Right ventricle myocardium inferior (tissue), 1 donor: ENCODE measurements around the gene HIGD2B. TPM values are rescaled to one million over a fixed set of nuclear protein-coding genes. Genes with fewer than 3 reads are reported as not detected.
A peak's percentile ranks its signal among the peaks of the same experiment; 100 is the strongest.
"Not testable (repeated sequence)": the region's sequence is repeated elsewhere in the genome, so short reads cannot be mapped to it uniquely, and the experiment has no call there.

Source experiments
- ATAC-seq: fragments of 200-7000 bp; cut with Tn5 transposase; one replicate; pipeline ENCODE4 v1.9.1; 2020; ENCODE audit warnings: mild to moderate bottlenecking, moderate library complexity
- DNase-seq: peaks from one replicate; pipeline ENCODE4 v3.0.0; 2021; ENCODE audit errors: missing footprints
- intact Hi-C: fragments of 100-400 bp; cut with DNase I; formaldehyde crosslinking; loops from one replicate; pipeline ENCODE4 v1.11.0; 2022
- total RNA-seq: library from RNA; stranded (reverse); fragmentation: NEBNext Ultra II Directional; extraction: Animal tissue kit (Norgen Biotek cat#: 25700); gene quantifications from one replicate; pipeline ENCODE4 v1.2.1, GENCODE V29; 2021
- donor health status: DM: no; HTN: yes; CAD: no; lungs with severe emphysema.

The HIGD2B gene
- total RNA-seq, 1 donor from 2014 or later: not detected

GRCh38 chr15:72685301-72685924 is 569 bp downstream of the HIGD2B start:
- ATAC-seq (peak; percentile 4), DNase-seq (no peak)
- intact Hi-C loops: no loop called here

DNA sequence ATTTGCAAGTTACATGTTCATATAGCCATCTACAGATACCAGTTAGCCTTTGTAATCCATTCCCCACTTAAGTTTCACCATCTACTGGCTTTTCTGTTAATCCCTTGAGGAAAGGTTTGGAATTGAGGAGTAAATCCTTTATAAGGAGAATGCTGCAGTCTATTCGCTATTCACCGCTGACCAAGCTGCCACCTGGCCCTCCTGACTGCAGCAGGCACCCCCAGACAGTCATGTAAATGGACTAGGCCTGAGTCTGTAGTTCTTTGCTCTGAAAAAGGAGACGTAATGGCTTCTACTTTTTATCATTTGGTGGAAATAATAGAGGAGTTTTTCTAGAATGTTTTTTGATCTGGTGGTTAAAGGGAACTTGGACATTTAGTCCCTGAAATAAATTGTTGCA is 3.2 kb downstream of the HIGD2B start:
- DNase-seq (no peak), ATAC-seq (no peak)
- intact Hi-C loops: no loop called here

GRCh38 chr15:72680931-72681330 is 5.1 kb downstream of the HIGD2B start:
- ATAC-seq (no peak), DNase-seq (no peak)
- intact Hi-C loops: no loop called here

- intact Hi-C loops: loop anchor here (10.0 kb wide), 1 partner anchor 72 kb away; no protein-coding TSS in a partner anchor
- ATAC-seq (no peak), DNase-seq (no peak)
Measured at GRCh38 chr15:72676838-72677237, 9.1 kb downstream of the HIGD2B start.

DNA sequence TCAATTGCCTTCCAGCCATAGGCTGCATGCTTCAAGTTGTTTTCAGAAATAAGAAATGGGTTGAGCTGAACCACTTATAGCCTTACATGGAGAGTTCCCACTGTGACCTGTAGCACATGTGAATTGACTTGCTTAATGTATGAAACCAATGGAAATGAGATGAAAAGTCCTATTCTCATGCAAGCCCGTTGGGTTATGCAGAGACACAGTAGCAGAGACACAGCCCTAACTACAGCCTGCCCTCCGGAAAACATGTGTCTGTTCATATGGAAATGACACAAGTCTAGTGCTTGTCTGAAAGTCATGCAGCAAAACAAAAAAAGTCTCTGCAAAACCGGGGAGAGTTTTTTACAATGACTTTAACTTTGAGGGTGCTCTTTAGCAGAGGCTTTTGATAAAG is 14.5 kb downstream of the HIGD2B start:
- intact Hi-C loops: loop anchor here (10.0 kb wide), 1 partner anchor 67 kb away; no protein-coding TSS in a partner anchor
- DNase-seq (no peak), ATAC-seq (no peak)

- DNase-seq: peak; percentile 91
- intact Hi-C loops: loop anchor here (10.0 kb wide), 1 partner anchor 66 kb away; no protein-coding TSS in a partner anchor
- ATAC-seq: peak; percentile 97
Measured at GRCh38 chr15:72670656-72671352, 15.2 kb downstream of the HIGD2B start.

DNA sequence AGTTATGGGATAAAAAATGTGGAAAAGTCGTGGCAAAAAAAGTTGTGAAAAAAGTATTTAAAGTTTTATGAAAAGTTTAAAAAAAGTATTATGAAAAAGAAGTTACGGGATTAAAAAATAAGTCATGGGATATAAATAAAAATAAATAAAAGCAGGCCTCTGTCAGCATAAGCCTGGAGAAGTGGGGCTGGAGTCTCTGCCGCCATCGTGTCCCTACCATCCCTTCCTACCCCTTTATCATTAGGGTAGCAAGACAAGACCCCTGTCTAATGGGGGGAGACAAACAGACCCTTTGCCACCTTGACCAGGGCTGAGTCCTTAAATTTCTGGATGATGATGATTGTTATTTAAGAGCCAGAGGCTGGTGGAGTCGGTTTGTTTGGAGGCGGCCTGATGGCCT is 16.2 kb downstream of the HIGD2B start:
- intact Hi-C loops: loop anchor here (10.0 kb wide), 1 partner anchor 65 kb away; no protein-coding TSS in a partner anchor
- ATAC-seq, DNase-seq: not testable (repeated sequence)

- ATAC-seq, intact Hi-C loops, DNase-seq: not testable (repeated sequence)
Measured at GRCh38 chr15:72665706-72666105, 20.3 kb downstream of the HIGD2B start.

GRCh38 chr15:72663931-72664330 is 22.1 kb downstream of the HIGD2B start:
- ATAC-seq, DNase-seq, intact Hi-C loops: not testable (repeated sequence)

DNA sequence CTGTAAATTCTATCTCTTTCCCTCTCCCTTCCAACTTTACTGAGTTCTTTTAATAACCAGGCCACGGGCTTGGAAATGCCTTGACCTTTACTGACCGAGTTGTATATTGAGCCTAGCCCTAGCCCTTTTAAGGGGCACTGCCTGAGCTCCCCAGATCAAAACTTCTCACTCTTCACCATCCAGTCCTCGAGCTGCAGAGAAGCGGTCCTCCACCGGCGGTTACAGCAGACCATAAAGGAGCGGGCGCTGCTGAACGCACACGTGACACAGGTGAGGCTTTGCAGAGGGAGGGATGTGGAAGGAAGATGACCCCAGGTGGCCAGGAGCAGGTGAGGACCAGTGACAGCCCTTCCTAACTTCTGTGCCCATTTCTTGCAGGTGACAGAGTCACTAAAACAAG is 24.9 kb downstream of the HIGD2B start:
- ATAC-seq, DNase-seq, intact Hi-C loops: not testable (repeated sequence)

DNA sequence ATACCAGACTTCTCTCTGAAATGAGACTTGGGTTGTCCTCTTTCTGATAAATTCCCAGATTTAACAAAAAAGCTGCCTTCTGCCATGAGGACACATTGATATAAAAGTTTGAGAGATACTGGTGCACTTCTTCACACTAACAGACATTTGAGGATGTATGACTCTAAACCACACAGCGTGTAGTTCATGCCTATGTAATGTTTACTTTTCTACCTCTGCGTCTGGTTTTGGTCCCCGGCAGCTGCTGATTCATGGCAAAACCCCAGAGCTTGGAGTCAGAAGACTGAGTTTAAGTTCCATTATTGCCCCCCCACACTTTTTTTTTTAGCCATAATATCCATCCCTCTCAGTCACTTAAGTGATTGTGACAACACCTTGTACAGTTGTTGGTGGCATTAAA is 30.0 kb downstream of the HIGD2B start:
- intact Hi-C loops, ATAC-seq: not testable (repeated sequence)

DNA sequence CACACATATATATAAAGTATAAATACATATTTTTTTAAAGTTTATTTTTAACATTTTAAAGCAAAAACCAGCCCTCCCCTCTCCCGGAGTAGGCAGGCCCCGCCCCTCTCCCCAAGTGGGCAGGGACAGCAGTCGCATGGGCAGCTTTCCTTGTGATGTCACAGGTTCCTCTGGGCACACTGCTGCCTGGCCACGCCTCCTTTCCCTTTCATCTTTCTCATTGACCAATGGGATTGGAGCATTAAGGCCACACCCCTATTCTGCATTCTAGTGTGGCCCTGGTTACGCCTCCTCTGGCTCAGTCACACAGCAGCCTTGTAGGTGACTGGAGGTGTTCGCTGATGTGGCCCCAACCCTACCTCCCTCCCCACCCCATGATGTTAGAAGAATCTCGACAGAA is 31.6 kb downstream of the HIGD2B start, which contains the start of gene GOLGA6B:
TSS of gene GOLGA6B (plus strand) at position 301 of the 400 bp plus-strand sequence. CDS start at position 342, 41 bp downstream.
- ATAC-seq, DNase-seq, intact Hi-C loops: not testable (repeated sequence)

More for the DNA sequence above, 30.0 kb downstream of the HIGD2B start:
- DNase-seq: not testable (repeated sequence)

DNA sequence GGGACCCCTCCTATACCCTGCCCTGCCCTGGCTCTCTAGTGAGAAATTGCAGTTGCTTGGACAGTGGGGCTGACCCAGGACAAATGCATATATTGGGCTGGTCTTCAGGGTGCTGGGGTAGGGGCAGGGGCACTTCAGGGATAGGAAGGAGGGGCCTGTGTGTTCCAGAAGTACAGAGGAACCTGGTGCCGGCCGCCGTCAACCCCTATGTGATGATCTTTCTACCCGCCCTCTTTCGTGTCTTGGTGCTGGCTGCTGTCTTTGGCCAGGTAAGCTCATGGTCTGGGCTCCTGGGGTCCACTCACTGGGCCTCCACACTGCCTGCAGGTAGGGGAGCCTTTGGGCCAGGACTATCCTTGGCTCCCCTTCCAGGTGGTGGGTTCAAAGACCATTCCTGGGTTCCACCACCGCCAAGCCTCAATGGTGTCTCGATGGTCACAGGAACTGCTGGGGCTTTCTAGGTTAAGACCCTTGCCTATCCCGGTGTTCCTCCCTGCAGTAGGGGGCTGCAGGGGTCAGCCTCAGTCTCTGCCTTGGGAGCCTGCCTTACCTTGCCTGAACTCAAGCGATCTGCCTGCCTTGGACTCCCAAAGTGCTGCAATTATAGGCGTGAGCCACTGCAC is 37.2 kb downstream of the HIGD2B start:
- DNase-seq: peak; percentile 32
- ATAC-seq, intact Hi-C loops: not testable (repeated sequence)

DNA sequence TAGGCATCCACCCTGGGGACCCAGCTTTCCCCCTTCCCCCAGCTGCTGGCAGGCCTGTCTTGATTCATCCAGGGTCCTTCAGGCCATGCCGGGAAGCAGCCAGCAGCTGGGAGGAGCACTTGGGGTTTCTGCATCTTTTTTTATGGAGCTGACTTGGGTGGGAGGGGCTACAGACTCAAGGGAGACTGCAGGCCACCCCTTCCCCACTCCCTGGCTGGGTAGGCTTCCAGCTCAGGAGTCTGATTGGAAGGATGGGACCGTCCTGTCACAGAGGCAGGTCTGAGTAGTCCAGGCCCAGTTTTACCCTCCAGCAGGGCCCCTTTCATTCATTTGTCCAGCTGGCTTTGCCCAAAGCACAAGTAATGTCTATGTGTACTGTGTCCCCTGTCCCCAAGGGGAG is 43.7 kb downstream of the HIGD2B start:
- intact Hi-C loops, ATAC-seq, DNase-seq: not testable (repeated sequence)

GRCh38 chr15:72639759-72640483 is 46.1 kb downstream of the HIGD2B start:
- intact Hi-C loops, ATAC-seq, DNase-seq: not testable (repeated sequence)

GRCh38 chr15:72636519-72637282 is 49.3 kb downstream of the HIGD2B start:
- intact Hi-C loops: not testable (repeated sequence)
- ATAC-seq (peak; percentile 88), DNase-seq (peak; percentile 87)

GRCh38 chr15:72629068-72629570 is 56.9 kb downstream of the HIGD2B start:
- intact Hi-C loops, ATAC-seq, DNase-seq: not testable (repeated sequence)
